Neural progenitor cell (in vitro differentiated cells): ENCODE data around the gene STK39.

Experiments
- CTCF ChIP-seq: fragments of 200-600 bp; sonication (generic); IDR thresholded peaks from 2 replicates; pipeline ENCODE4 v1.5.1; 2017; ENCODE audit warnings: antibody characterized with exemption, mild to moderate bottlenecking
- EZH2 ChIP-seq: fragments of 200-600 bp; sonication (generic); IDR thresholded peaks from 2 replicates; pipeline ENCODE4 v1.6.1; 2017; ENCODE audit warnings: antibody characterized with exemption, mild to moderate bottlenecking, moderate library complexity

- TF ChIP-seq CTCF = no peak
- TF ChIP-seq EZH2 = no peak
These were observed 13.5 kb downstream of the STK39 start for GRCh38 chr2:168233726-168234406.
